Measurements from ENCODE around the gene HUS1B. TPM values are rescaled to one million over a fixed set of nuclear protein-coding genes. Genes with fewer than 3 reads are reported as not detected.

The HUS1B gene
- total and polyA plus RNA-seq, 2 donors (not counting 3 experiments of a cell fraction or from before 2014, with no cell fraction given): 0.25 to 1.2 TPM

- Histone ChIP-seq H3K27me3 (ENCODE audit: control insufficient read depth in 2 of 2, insufficient read depth in 2 of 2, low read length in 2 of 2) (no peaks in the 10 kb centered on the region), H3K79me2 (ENCODE audit: control insufficient read depth, insufficient read depth, low read length) (no peaks in the 10 kb centered on the region), H4K20me1 (replicated peaks; ENCODE audit: control insufficient read depth, extremely low read depth, insufficient read depth, low read length) (no peaks in the 10 kb centered on the region), H3K4me1 (ENCODE audit: control insufficient read depth, extremely low read depth, insufficient read depth, low read length) (no peaks in the 10 kb centered on the region), H3K27ac (ENCODE audit: insufficient read depth, low read depth, low read length) (no peak overlapping the region), H3K9me1 (replicated peaks; ENCODE audit: control insufficient read depth, extremely low read depth, insufficient read depth, low read length) (no peaks in the 10 kb centered on the region), H3K4me3 (replicated peaks in 1 of 3; ENCODE audit: insufficient read depth in 1 of 3, low read depth in 1 of 3, low read length in 3 of 3) (no peak overlapping the region), H3K36me3 (ENCODE audit: control insufficient read depth in 2 of 2, extremely low read depth in 1 of 2, insufficient read depth in 2 of 2, low read length in 2 of 2) (no peaks in the 10 kb centered on the region), H3K4me2 (ENCODE audit: insufficient read depth, low read length) (no peak overlapping the region), H3K9ac (replicated peaks; ENCODE audit: extremely low read depth, insufficient read depth, low read length) (no peak overlapping the region), H3K9me3 (replicated peaks; ENCODE audit: control insufficient read depth, insufficient read depth, low read length) (no peaks in the 10 kb centered on the region), H2AFZ (ENCODE audit: low read depth, low read length) (no peak overlapping the region)
- TF ChIP-seq CTCF (IDR thresholded peaks at IDR 0.05; ENCODE audit: extremely low read depth in 1 of 2, insufficient read depth in 1 of 2, low read depth in 1 of 2, low read length in 2 of 2): no peak
- TF ChIP-seq EZH2 (IDR thresholded peaks at IDR 0.05; ENCODE audit: borderline replicate concordance, low read depth, low read length, severe bottlenecking): no peak
- no peak for TF ChIP-seq GATA2 (IDR thresholded peaks at IDR 0.05; ENCODE audit: insufficient read depth, insufficient read length, low read depth, low read length)
- no peak for TF ChIP-seq POLR2A (IDR thresholded peaks at IDR 0.05; ENCODE audit: low read depth, low read length)
- TF ChIP-seq POLR2AphosphoS5 (IDR thresholded peaks at IDR 0.05; ENCODE audit: insufficient read depth, low read depth, low read length): no peak
- TF ChIP-seq MYC (IDR thresholded peaks at IDR 0.05; ENCODE audit: low read depth, low read length): no peak
- no peak for TF ChIP-seq JUN (IDR thresholded peaks at IDR 0.05; ENCODE audit: borderline replicate concordance, insufficient read depth, insufficient read length, low read depth)
- no peak for TF ChIP-seq MAX (IDR thresholded peaks at IDR 0.05; ENCODE audit: insufficient read depth, insufficient read length)
- TF ChIP-seq FOS (IDR thresholded peaks at IDR 0.05; ENCODE audit: borderline replicate concordance, insufficient read depth, low read length): no peak
- no TSS peak for BruUV-seq (replicated peaks)
- dilution Hi-C loops (cut with MboI; ENCODE audit: extremely low pct_ligation_motif_present, low sequenced_read_pairs) (no loop called here), intact Hi-C loops (cut with micrococcal nuclease) (no loop called here)
- ChIA-PET CTCF (interaction anchor here (0.6 to 1.9 kb wide), 6 partner anchors 10 to 163 kb away, joined by 3 to 12 read pairs (median 4); no protein-coding TSS in a partner anchor), POLR2A (no interaction called here)
- DNase-seq (ENCODE audit: low read depth, low spot score): peak; percentile 7
- peak; percentile 76 for FAIRE-seq
Measured at GRCh38 chr6:624979-625378, 31.9 kb downstream of the HUS1B start.

Data from endothelial cell of umbilical vein (primary cell).